DMS53 (cell line): Measurements from ENCODE around the gene TRIP12.

Experiments
- DNase-seq: peaks from one replicate; lab custom pipeline; 2025; lab: John Stamatoyannopoulos, UW

The TRIP12 gene

GRCh38 chr2:229715895-229716507 lies 205.8 kb downstream of the TRIP12 start:
- DNase-seq = peak; percentile 79

DNA sequence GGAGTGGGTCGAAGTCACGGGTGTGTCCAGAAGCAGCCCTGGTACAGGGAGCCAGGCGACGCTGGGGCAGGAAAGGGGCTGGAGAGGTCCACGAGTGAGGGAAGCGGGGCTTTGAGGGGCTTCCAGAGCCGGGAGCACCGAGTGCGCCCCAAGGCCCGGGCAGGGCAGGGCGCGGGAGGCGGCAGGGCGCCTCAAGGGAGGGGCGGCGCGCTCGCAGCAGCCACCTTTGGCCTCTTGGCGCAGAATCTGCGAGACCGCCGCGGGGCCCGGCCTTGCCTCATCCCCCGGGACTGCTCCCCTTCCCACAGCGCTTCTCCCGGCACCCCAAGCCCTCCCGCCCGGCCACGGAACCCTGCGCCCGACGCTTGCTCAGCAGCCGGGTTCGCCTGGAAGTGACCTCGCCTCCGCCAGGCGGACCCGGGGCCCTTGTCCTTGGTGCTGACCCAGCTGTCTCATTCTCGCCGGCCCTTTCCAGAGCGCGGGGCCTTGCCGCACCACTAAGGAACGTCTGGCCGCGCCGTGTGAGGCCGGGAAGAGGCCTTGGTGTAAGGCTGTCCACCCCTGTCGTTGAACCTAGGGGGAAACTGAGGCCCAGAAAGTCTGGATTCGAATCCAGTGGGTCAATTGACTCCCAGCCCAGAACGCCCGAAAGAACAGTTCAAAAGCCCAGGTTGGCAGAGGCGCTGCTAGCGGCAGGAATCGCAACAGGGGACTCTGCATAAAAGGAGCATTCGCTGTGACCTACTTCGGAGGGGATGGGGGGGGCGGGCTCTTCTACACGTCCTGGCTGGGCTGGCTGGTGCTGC lies 206.9 kb downstream of the TRIP12 start:
- peak; percentile 78 for DNase-seq

DNA sequence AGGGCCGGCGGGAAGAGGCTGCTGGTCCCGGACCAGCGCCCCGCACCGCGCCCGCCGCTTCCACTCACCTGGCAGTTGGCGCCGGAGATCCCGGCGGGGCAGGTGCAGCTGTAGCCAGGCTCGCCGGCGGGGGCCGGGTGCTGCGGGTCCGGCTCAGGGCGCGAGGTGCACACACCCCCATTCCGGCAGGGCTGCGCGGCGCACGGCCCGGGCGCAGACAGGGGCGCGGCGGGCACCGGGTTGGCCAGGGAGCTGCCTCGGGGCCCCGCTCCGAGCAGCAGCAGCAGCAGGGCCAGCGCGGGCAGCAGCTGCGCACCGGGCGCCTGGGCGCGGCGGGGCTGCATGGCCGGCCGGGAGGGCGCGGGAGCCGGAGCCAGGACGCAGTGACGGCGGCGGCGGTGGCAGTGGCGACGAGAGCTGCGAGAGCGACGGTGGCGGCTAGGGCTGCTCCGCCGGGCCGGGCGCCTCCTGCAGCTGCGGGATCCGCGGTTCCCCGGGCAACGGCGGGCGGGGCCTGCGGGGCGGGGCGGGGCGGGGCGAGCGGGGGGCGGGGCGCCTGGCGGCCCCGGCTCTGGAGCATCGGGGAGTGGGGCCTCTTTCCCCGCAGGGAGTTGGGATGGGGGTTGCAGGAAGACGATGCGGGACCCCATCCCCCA lies 207.6 kb downstream of the TRIP12 start, which contains the start of gene DNER:
Gene DNER, minus strand, starts transcription at position 476 of the 656 bp plus-strand sequence. Its CDS starts 132 bp downstream, at position 344.
- DNase-seq = peak; percentile 79
